H1 (cell line): Measurements from ENCODE around the gene CBLN3. TPM values are rescaled to one million over a fixed set of nuclear protein-coding genes. Genes with fewer than 3 reads are reported as not detected.

ENCODE experiments used
- MAX ChIP-seq: IDR thresholded peaks from 2 replicates; pipeline ENCODE4 v1.6.1; 2012; ENCODE audit warnings: inconsistent platforms
- polyA plus RNA-seq, 7 experiments: library from polyadenylated mRNA; depleted of rRNA in 3 of 7; stranded (reverse) in 5 of 7; unstranded in 2 of 7; fragments of >200 nt in 5 of 7; fragments of 200-250 nt in 2 of 7; gene quantifications; 1 replicate in 5 of 7; 2 replicates in 1 of 7; 4 replicates in 1 of 7; pipeline versions ENCODE4 v1.2.1 to v1.2.3, GENCODE V29; 2011 to 2013; ENCODE audit warnings: missing spikeins in 2 of 7, mixed read lengths in 2 of 7
- total RNA-seq: library from RNA; stranded (reverse); fragmentation: NEBNext Ultra II Directional; extraction: Animal tissue kit (Norgen Biotek cat#: 25700); gene quantifications from 2 replicates; pipeline ENCODE4 v1.2.1, GENCODE V29; 2021

Gene CBLN3
- total and polyA plus RNA-seq, 2 of the 8 experiments (the other 6 are each of a cell fraction or from before 2014, with no cell fraction given) = 0.54 to 1.00 TPM

GRCh38 chr14:24430143-24430681, 744 bp upstream of the CBLN3 start (continued):
- no peak for TF ChIP-seq MAX
